Articular chondrocyte of knee joint (primary cell): ENCODE measurements around the gene ABRAXAS1. TPM values are rescaled to one million over a fixed set of nuclear protein-coding genes. Genes with fewer than 3 reads are reported as not detected.

ENCODE experiments used
- total RNA-seq: library from RNA; depleted of rRNA; stranded (reverse); fragments of >200 nt; gene quantifications from 2 replicates; pipeline ENCODE4 v1.2.3, GENCODE V29; 2012

Gene ABRAXAS1
- 23.0 and 28.6 TPM in 2 replicates for total RNA-seq

DNA sequence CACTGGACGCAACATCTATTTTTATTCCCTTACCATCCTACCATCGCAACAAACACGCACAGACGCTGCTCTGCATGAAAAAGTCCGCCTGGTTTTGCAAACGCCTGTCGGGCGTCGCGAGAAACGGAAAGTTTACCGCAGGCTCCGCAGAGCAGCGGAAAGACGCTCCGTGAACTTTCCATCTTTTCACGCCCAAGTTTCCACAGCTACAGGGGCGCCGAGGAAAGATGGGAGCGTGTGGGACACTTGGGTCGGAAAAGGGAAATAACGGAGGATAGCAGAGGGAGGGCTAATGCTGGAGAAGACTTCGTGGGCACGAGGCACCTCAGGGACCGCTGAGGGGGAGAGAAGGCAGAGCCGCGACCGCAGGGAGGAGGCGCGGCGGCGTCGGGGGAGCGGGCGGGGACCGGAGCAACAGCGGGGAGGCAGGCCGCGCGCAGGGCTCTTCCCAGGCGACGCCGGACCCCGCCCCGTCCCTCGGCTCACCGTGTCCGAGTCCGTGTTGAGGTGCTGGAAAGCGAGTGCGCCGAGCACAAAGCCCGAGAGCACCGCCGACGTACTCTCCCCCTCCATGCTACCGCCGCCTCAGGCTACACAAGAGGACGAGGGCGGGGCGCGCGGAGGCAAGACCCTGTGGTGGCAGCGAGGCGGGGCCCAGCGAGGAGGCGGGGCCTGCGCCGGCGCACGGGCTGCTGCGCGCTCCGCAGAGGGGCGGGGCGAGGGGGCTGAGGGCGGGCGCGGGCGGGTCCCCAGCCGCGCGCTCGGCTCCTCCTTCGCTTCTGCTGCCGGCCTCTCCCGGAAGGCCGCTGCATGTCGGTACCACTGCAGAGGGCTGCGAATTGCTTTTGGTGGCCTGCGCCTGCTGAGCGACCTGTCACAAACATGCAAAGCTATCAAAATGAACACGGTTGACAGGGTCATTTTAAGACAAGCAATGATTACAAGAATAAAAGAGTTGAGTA, at the start of gene ABRAXAS1:
Gene ABRAXAS1, minus strand, starts transcription at position 601 of the 962 bp plus-strand sequence. Its CDS starts 28 bp downstream, at position 573.

GRCh38 chr4:83455281-83456183, 29.4 kb downstream of the ABRAXAS1 start, which contains the start of the genes HELQ and MRPS18C:
Gene HELQ, minus strand, starts transcription at chr4:83455823. Its CDS starts 130 bp downstream, at chr4:83455693.
Gene MRPS18C, plus strand, starts transcription at chr4:83456058. Its CDS starts 20 bp downstream, at chr4:83456078.

Other genes with a start within 250 kb of the ABRAXAS1 start
- 19.9 and 29.4 TPM in 2 replicates for gene COQ2, start 200.3 kb downstream of the ABRAXAS1 start, total RNA-seq
- 2.6 and 2.7 TPM in 2 replicates for gene HPSE, start 150.3 kb downstream of the ABRAXAS1 start, total RNA-seq
- 16.7 and 24.4 TPM in 2 replicates for gene HELQ, start 29.3 kb downstream of the ABRAXAS1 start, total RNA-seq
- gene MRPS18C, start 29.0 kb downstream of the ABRAXAS1 start, total RNA-seq: 17.2 and 25.6 TPM in 2 replicates
- gene GPAT3, start 51.0 kb upstream of the ABRAXAS1 start, total RNA-seq: 0.26 and 1.2 TPM in 2 replicates